ENCODE results near the gene DRAM1. TPM values are rescaled to one million over a fixed set of nuclear protein-coding genes. Genes with fewer than 3 reads are reported as not detected.
"Not testable (repeated sequence)": the region's sequence is repeated elsewhere in the genome, so short reads cannot be mapped to it uniquely, and the experiment has no call there.

Gene DRAM1
- total and polyA plus RNA-seq, 4 donors, result 11.0 to 37.4 (median 22.6) TPM

DNA sequence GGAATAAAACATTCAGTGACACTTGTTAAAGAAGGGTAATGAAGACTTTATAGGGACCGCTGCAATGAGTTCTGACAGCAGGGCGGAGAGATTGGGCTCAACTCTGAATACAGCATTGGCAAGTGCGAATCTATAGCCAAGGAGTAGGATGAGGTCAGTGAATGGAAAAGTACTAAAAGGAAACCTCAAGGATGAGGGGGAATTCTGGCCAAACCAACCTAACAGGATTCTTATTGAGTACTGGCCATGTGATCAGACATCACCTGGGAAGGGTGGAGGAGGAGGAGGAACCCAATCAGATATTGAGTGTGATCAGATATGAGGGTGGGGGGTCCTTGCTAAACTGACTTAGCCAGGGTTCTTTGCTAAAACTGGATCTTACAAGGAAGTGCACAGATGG lies 31.0 kb downstream of the DRAM1 start:
- DNase-seq, result no peak
- Histone ChIP-seq H3K9me3 (ENCODE audit: control insufficient read depth, low read length) (no peaks in the 10 kb centered on the region), H3K36me3 (ENCODE audit: control insufficient read depth in 1 of 2, insufficient read depth in 2 of 2, low read length in 1 of 2) (no peaks in the 10 kb centered on the region), H3K27me3 (ENCODE audit: control insufficient read depth in 1 of 2, insufficient read depth in 2 of 2, low read length in 1 of 2) (no peaks in the 10 kb centered on the region), H3K4me1 (ENCODE audit: control insufficient read depth in 1 of 2, insufficient read depth in 2 of 2, low read length in 2 of 2) (no peaks in the 10 kb centered on the region), H3K4me3 (ENCODE audit: low read length in 2 of 2) (no peak overlapping the region), H3K27ac (ENCODE audit: low read depth in 1 of 2, low read length in 2 of 2) (no peak overlapping the region)
- ATAC-seq (ENCODE audit: low FRiP score), result no peak
- 96 to 99% methylated on average over 3 of the region's 3 CpGs for WGBS, 2 donors
- intact Hi-C loops (cut with DNase I), result no loop called here

DNA sequence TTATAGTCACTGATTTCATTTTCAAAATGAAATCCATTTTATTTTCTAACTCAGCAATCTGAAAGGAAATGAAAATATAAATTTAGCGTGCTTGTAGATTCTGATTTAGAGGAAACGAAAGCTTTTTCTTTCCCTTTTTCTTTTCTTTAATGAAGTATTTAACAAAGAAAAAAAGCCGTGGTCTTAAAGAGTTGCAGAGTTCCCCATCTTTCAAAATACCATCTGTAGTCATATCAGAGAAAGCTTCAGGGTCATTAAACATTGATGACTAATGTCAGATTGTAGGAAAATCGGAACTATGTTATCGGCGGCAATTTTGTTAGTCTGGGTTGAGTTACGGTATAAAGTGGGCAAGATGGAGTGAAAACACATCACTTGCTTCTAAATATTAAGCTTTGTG lies 32.3 kb downstream of the DRAM1 start:
- ATAC-seq (ENCODE audit: low FRiP score), result no peak
- WGBS, 2 donors, result 42 to 49% methylated on average over 7 of the region's 7 CpGs
- no peaks in the 10 kb centered on the region for H3K9me3 ChIP-seq (ENCODE audit: control insufficient read depth, low read length)
- intact Hi-C loops (cut with DNase I), result no loop called here
- H3K27me3 ChIP-seq (ENCODE audit: control insufficient read depth in 1 of 2, insufficient read depth in 2 of 2, low read length in 1 of 2), result no peaks in the 10 kb centered on the region
- no peak overlapping the region for H3K27ac ChIP-seq (ENCODE audit: low read depth in 1 of 2, low read length in 2 of 2)
- peaks cover 0 to 2% of the 10 kb centered on the region in 2 donors for H3K36me3 ChIP-seq (ENCODE audit: control insufficient read depth in 1 of 2, insufficient read depth in 2 of 2, low read length in 1 of 2)
- DNase-seq, result no peak
- H3K4me3 ChIP-seq (ENCODE audit: low read length in 2 of 2), result peak overlapping the region in 1 of 2 donors; percentile 31
- H3K4me1 ChIP-seq (ENCODE audit: control insufficient read depth in 1 of 2, insufficient read depth in 2 of 2, low read length in 2 of 2), result no peaks in the 10 kb centered on the region

DNA sequence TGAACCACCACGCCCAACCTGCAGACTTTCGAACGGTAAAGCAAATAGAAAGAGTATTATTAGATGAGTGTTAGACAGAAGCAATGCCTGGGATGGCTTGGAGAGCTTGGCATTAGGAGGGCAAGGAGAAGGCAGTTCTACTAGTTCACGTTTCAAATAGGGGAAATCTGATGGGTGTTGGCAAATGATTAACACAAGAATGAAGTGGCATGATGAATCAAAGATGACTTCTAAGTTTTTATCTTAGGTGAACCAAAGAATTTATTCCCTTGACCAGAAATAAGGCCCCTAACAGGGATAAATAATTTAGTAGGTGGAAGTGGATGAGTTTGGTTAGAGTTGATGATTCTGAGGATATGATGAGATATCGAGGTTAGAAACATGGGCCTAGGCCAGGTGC lies 38.5 kb downstream of the DRAM1 start:
- intact Hi-C loops (cut with DNase I), result no loop called here
- H3K4me1 ChIP-seq (ENCODE audit: control insufficient read depth in 1 of 2, insufficient read depth in 2 of 2, low read length in 2 of 2), result no peaks in the 10 kb centered on the region
- H3K27ac ChIP-seq (ENCODE audit: low read depth in 1 of 2, low read length in 2 of 2), result no peak overlapping the region
- no peak for ATAC-seq (ENCODE audit: low FRiP score)
- WGBS, 2 donors, result 77 to 83% methylated on average over 5 of the region's 5 CpGs
- H3K9me3 ChIP-seq (ENCODE audit: control insufficient read depth, low read length), result no peaks in the 10 kb centered on the region
- DNase-seq, result no peak
- no peak overlapping the region for H3K4me3 ChIP-seq (ENCODE audit: low read length in 2 of 2)
- peaks cover 0 to 2% of the 10 kb centered on the region in 2 donors for H3K36me3 ChIP-seq (ENCODE audit: control insufficient read depth in 1 of 2, insufficient read depth in 2 of 2, low read length in 1 of 2)
- H3K27me3 ChIP-seq (ENCODE audit: control insufficient read depth in 1 of 2, insufficient read depth in 2 of 2, low read length in 1 of 2), result no peaks in the 10 kb centered on the region

DNA sequence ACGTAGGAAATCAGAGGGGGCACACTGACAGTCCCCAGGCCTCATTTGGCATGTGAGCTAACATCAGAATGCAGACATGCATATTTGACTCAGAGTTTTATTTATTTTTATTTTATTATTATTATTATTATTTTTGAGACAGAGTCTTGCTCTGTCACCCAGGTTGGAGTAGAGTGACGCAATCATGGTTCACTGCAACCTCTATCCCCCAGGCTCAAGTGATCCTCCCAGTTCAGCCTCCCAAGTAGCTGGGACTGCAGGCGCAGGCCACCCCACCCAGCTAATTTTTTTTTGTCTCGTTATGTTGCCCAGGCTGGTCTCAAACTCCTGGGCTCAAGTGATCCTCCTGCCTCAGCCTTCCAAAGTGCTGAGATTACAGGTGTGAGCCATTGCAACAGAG lies 41.4 kb downstream of the DRAM1 start:
- H3K36me3 ChIP-seq (ENCODE audit: control insufficient read depth in 1 of 2, insufficient read depth in 2 of 2, low read length in 1 of 2); ATAC-seq (ENCODE audit: low FRiP score); H3K4me1 ChIP-seq (ENCODE audit: control insufficient read depth in 1 of 2, insufficient read depth in 2 of 2, low read length in 2 of 2); intact Hi-C loops (cut with DNase I); H3K27me3 ChIP-seq (ENCODE audit: control insufficient read depth in 1 of 2, insufficient read depth in 2 of 2, low read length in 1 of 2); H3K27ac ChIP-seq (ENCODE audit: low read depth in 1 of 2, low read length in 2 of 2); H3K9me3 ChIP-seq (ENCODE audit: control insufficient read depth, low read length); H3K4me3 ChIP-seq (ENCODE audit: low read length in 2 of 2); DNase-seq: not testable (repeated sequence)
- 93% methylated on average over 4 of the region's 4 CpGs for WGBS, 2 donors

DNA sequence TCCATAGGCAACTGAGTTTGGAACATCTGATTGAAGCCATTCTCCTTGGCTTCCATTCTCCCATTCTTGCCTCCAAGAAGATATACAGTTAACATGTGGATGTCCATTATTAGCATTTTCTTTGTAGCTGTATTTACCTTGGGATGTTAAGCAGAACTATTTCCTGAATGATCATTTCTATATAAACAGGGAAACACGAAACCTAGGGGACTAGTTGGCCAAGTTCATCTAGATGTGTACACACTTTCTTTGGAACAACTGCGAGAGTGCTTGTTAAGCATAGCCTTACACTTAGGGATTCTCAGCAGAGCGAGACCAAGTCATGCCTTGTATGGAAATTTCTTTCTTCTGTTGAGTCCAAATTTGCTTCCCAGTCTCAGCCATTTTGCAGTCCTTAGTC lies 42.1 kb downstream of the DRAM1 start:
- intact Hi-C loops (cut with DNase I), result no loop called here
- no peak for ATAC-seq (ENCODE audit: low FRiP score)

DNA sequence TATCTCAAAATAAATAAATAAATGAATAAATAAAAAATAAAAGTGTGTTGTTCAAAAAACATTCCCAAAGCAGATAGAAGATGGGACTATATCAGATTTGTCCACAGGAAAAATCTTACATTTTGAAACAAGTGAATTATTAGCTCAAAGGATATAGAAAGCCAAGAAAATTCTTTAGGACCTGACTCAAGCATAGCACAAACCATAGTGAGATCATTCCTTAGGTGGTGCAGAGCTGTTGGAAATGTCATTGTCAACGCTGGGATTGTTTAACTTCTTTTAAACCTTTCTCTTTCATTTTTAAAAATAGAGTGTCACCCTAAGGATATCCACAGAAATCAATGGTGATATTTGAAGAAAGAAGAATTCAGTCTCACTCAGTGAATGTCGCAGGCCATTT lies 43.5 kb downstream of the DRAM1 start:
- intact Hi-C loops (cut with DNase I), result no loop called here

More for the DNA sequence above, 42.1 kb downstream of the DRAM1 start:
- H3K4me1 ChIP-seq (ENCODE audit: control insufficient read depth in 1 of 2, insufficient read depth in 2 of 2, low read length in 2 of 2), result no peaks in the 10 kb centered on the region
- H3K27me3 ChIP-seq (ENCODE audit: control insufficient read depth in 1 of 2, insufficient read depth in 2 of 2, low read length in 1 of 2), result no peaks in the 10 kb centered on the region
- WGBS, 2 donors, result 81 to 90% methylated on average over 3 of the region's 3 CpGs
- H3K36me3 ChIP-seq (ENCODE audit: control insufficient read depth in 1 of 2, insufficient read depth in 2 of 2, low read length in 1 of 2), result peaks cover 0 to 1% of the 10 kb centered on the region in 2 donors
- H3K27ac ChIP-seq (ENCODE audit: low read depth in 1 of 2, low read length in 2 of 2), result no peak overlapping the region
- DNase-seq, result no peak
- H3K4me3 ChIP-seq (ENCODE audit: low read length in 2 of 2), result no peak overlapping the region
- H3K9me3 ChIP-seq (ENCODE audit: control insufficient read depth, low read length), result no peaks in the 10 kb centered on the region

DNA sequence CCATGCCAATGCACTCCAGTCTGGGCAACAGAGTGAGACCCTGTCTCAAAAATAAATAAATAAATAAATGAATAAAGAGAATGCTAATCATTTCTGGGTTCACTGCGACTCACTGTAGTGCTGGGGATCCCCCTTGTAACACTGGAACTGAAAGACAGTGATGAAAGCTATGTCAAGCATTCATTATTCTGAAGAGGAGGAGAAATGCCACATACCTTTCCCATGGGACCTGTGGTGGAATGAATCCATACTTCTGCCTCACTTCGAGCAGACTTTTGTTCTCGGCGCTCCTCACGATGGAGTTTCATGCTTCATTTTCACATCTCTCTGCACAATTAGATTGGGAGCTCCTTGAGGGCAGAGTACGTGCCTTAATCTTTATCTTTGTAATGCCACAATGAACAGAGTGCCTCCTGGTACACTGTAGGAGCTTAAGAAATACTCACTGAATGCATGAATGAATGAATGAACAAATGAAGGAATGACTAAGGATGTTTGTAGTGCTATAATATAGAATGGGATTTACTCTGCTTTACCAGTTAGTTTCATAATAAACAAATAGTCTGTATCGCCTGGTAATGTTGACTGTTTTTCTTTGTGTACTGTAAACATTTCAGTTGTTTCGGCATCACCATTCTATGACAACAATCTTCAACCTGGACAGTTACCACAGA lies 45.8 kb downstream of the DRAM1 start:
- peaks cover 0 to 1% of the 10 kb centered on the region in 2 donors for H3K36me3 ChIP-seq (ENCODE audit: control insufficient read depth in 1 of 2, insufficient read depth in 2 of 2, low read length in 1 of 2)
- intact Hi-C loops (cut with DNase I), result no loop called here
- ATAC-seq (ENCODE audit: low FRiP score) (no peak), DNase-seq (no peak)
- H3K4me3 ChIP-seq (ENCODE audit: low read length in 2 of 2), result no peak overlapping the region
- WGBS, 2 donors, result 94 to 97% methylated on average over 8 of the region's 8 CpGs
- H3K4me1 ChIP-seq (ENCODE audit: control insufficient read depth in 1 of 2, insufficient read depth in 2 of 2, low read length in 2 of 2), result no peaks in the 10 kb centered on the region
- no peak overlapping the region for H3K27ac ChIP-seq (ENCODE audit: low read depth in 1 of 2, low read length in 2 of 2)
- H3K9me3 ChIP-seq (ENCODE audit: control insufficient read depth, low read length), result no peaks in the 10 kb centered on the region
- no peaks in the 10 kb centered on the region for H3K27me3 ChIP-seq (ENCODE audit: control insufficient read depth in 1 of 2, insufficient read depth in 2 of 2, low read length in 1 of 2)

More for the DNA sequence above, 43.5 kb downstream of the DRAM1 start:
- ATAC-seq (ENCODE audit: low FRiP score) (no peak), DNase-seq (no peak)
- WGBS, 2 donors, result 86 to 90% methylated on average over 2 of the region's 2 CpGs
- Histone ChIP-seq H3K9me3 (ENCODE audit: control insufficient read depth, low read length) (no peaks in the 10 kb centered on the region), H3K36me3 (ENCODE audit: control insufficient read depth in 1 of 2, insufficient read depth in 2 of 2, low read length in 1 of 2) (peaks cover 0 to 1% of the 10 kb centered on the region in 2 donors), H3K4me3 (ENCODE audit: low read length in 2 of 2) (no peak overlapping the region), H3K4me1 (ENCODE audit: control insufficient read depth in 1 of 2, insufficient read depth in 2 of 2, low read length in 2 of 2) (no peaks in the 10 kb centered on the region), H3K27me3 (ENCODE audit: control insufficient read depth in 1 of 2, insufficient read depth in 2 of 2, low read length in 1 of 2) (no peaks in the 10 kb centered on the region), H3K27ac (ENCODE audit: low read depth in 1 of 2, low read length in 2 of 2) (no peak overlapping the region)

DNA sequence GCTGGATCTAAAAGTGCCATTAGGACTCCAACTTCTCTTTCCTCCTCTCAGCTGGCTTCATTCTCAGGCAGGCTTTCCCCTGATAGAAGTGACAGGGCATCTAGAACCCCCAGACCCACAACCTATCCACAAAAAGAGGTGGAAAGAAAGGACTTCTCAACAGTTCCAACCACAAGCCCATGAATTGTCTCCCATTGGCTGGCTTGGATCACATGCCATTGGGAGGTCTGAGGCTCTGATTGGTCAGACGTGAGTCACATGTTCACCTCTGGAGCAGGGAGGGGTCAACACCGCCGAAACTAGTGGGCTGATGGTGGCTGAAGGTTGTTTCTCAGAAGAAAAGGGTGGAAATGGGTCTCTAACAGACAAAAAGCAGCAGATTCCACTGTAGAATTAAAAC lies 47.2 kb downstream of the DRAM1 start:
- intact Hi-C loops (cut with DNase I), result no loop called here
- peaks cover 0 to 1% of the 10 kb centered on the region in 2 donors for H3K36me3 ChIP-seq (ENCODE audit: control insufficient read depth in 1 of 2, insufficient read depth in 2 of 2, low read length in 1 of 2)
- WGBS, 2 donors, result 84 to 87% methylated on average over 3 of the region's 3 CpGs
- H3K4me1 ChIP-seq (ENCODE audit: control insufficient read depth in 1 of 2, insufficient read depth in 2 of 2, low read length in 2 of 2), result no peaks in the 10 kb centered on the region
- ATAC-seq (ENCODE audit: low FRiP score) (no peak), DNase-seq (no peak)
- no peaks in the 10 kb centered on the region for H3K27me3 ChIP-seq (ENCODE audit: control insufficient read depth in 1 of 2, insufficient read depth in 2 of 2, low read length in 1 of 2)
- no peak overlapping the region for H3K27ac ChIP-seq (ENCODE audit: low read depth in 1 of 2, low read length in 2 of 2)
- no peaks in the 10 kb centered on the region for H3K9me3 ChIP-seq (ENCODE audit: control insufficient read depth, low read length)
- H3K4me3 ChIP-seq (ENCODE audit: low read length in 2 of 2), result no peak overlapping the region

DNA sequence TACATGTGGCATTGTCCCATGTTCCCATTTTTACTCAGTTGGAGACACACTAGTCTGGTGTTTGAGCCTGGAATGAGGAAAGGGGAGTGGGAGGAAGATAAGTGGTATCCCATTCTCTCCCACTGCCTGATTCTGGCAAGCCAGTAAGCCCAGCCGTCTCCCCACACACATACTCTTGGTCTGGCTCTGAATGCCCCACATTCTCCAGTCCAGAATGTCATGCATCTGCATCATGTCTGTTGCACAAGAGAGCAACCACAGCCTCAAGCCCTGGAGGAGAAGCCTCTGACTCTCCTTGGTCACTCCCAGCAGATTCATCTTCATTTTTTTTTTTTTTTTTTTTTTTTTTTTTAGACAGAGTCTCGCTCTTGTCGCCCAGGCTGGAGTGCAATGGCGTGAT lies 48.0 kb downstream of the DRAM1 start:
- Histone ChIP-seq H3K4me3 (ENCODE audit: low read length in 2 of 2) (no peak overlapping the region), H3K27me3 (ENCODE audit: control insufficient read depth in 1 of 2, insufficient read depth in 2 of 2, low read length in 1 of 2) (no peaks in the 10 kb centered on the region), H3K9me3 (ENCODE audit: control insufficient read depth, low read length) (no peaks in the 10 kb centered on the region), H3K27ac (ENCODE audit: low read depth in 1 of 2, low read length in 2 of 2) (no peak overlapping the region), H3K4me1 (ENCODE audit: control insufficient read depth in 1 of 2, insufficient read depth in 2 of 2, low read length in 2 of 2) (no peaks in the 10 kb centered on the region), H3K36me3 (ENCODE audit: control insufficient read depth in 1 of 2, insufficient read depth in 2 of 2, low read length in 1 of 2) (peaks cover 0 to 1% of the 10 kb centered on the region in 2 donors)
- peak in 1 of 2 donors; percentile 76 for DNase-seq
- peak; percentile 86 for ATAC-seq (ENCODE audit: low FRiP score)
- WGBS, 2 donors, result 75 to 76% methylated on average over 4 of the region's 4 CpGs
- intact Hi-C loops (cut with DNase I), result no loop called here
